ENCODE results near the gene PRKCH. TPM values are rescaled to one million over a fixed set of nuclear protein-coding genes. Genes with fewer than 3 reads are reported as not detected.

The PRKCH gene
- total and polyA plus RNA-seq, 2 of the 13 experiments (the other 11 are each of a cell fraction or from before 2014, with no cell fraction given), result 0.48 to 1.3 TPM

GRCh38 chr14:61575551-61576150 is 254.3 kb downstream of the PRKCH start:
- TF ChIP-seq POLR2G (IDR thresholded peaks at IDR 0.05; ENCODE audit: low read depth, low read length) (no peak), ZNF350 (CRISPR knock-in tag; IDR thresholded peaks at IDR 0.05; ENCODE audit: borderline replicate concordance, low read depth) (no peak), SNAPC4 (CRISPR knock-in tag; IDR thresholded peaks at IDR 0.05) (no peak), SAP130 (CRISPR knock-in tag; IDR thresholded peaks at IDR 0.05; ENCODE audit: low read depth) (no peak), ZNF124 (CRISPR knock-in tag; IDR thresholded peaks at IDR 0.05) (no peak), KDM1A (CRISPR knock-in tag; IDR thresholded peaks at IDR 0.05) (no peak), ZNF512B (CRISPR knock-in tag; IDR thresholded peaks at IDR 0.05; ENCODE audit: borderline replicate concordance) (no peak), ZNF724P (CRISPR knock-in tag; IDR thresholded peaks at IDR 0.05; ENCODE audit: borderline replicate concordance) (no peak), REXO4 (CRISPR knock-in tag; IDR thresholded peaks at IDR 0.05; ENCODE audit: borderline replicate concordance) (no peak), ZNF781 (CRISPR knock-in tag; IDR thresholded peaks at IDR 0.05; ENCODE audit: borderline replicate concordance, not compliant biosample characterization) (no peak), PTBP1 (IDR thresholded peaks at IDR 0.05; ENCODE audit: low read depth, low read length, poor library complexity, severe bottlenecking) (no peak), CBX1 (IDR thresholded peaks at IDR 0.05; ENCODE audit: low read depth) (no peak), CCAR2 (optimal IDR thresholded peaks at IDR 0.05; ENCODE audit: low read depth, low read length) (no peak), IKZF1 (IDR thresholded peaks at IDR 0.05) (no peak)
- Histone ChIP-seq H3K4me3 (replicated peaks in 1 of 3; ENCODE audit: insufficient read depth in 1 of 3, low read depth in 2 of 3, low read length in 3 of 3) (no peak overlapping the region), H3K4me2 (ENCODE audit: low read depth, low read length) (no peak overlapping the region), H3K79me2 (ENCODE audit: insufficient read depth, low read length) (no peaks in the 10 kb centered on the region), H3K27ac (ENCODE audit: extremely low read length, insufficient read depth, low read length) (no peak overlapping the region), H3K27me3 (ENCODE audit: control insufficient read depth in 1 of 2, insufficient read depth in 2 of 2, low read length in 2 of 2) (no peaks in the 10 kb centered on the region), H2AFZ (ENCODE audit: low read length) (no peak overlapping the region), H3K4me1 (ENCODE audit: insufficient read depth, low read length) (peaks cover 30% of the 10 kb centered on the region), H3K9ac (ENCODE audit: insufficient read depth, low read depth, low read length) (no peak overlapping the region), H4K20me1 (ENCODE audit: insufficient read depth, low read length) (no peaks in the 10 kb centered on the region), H3K9me3 (ENCODE audit: low read length) (no peaks in the 10 kb centered on the region), H3K36me3 (replicated peaks in 1 of 2; ENCODE audit: control insufficient read depth in 1 of 2, insufficient read depth in 2 of 2, low read length in 2 of 2) (no peaks in the 10 kb centered on the region)
- CTCF ChIA-PET (ENCODE audit: low intra/inter-chr PET ratio, low total read pairs), result no interaction called here
- POLR2A ChIA-PET, result no interaction called here
- in situ Hi-C loops (cut with HindIII; ENCODE audit: extremely low pct_ligation_motif_present, low pct_unique_long_range_greater_than_20kb) (no loop called here), intact Hi-C loops (cut with micrococcal nuclease; ENCODE audit: unreplicated experiment) (no loop called here)
- FAIRE-seq (no peak), ATAC-seq (no peak), DNase-seq (ENCODE audit: low spot score) (no peak)
- no TSS peak for BruUV-seq (replicated peaks)
- 91% methylated on average over 6 of the region's 6 CpGs for WGBS (ENCODE audit: low lambda C conversion rate)
